DMS153 (cell line): ENCODE data around the gene ALOX15.
"Not testable (repeated sequence)": the region's sequence is repeated elsewhere in the genome, so short reads cannot be mapped to it uniquely, and the experiment has no call there.

ENCODE experiments used
- DNase-seq: peaks from one replicate; lab custom pipeline; 2025; lab: John Stamatoyannopoulos, UW

ALOX15 gene

GRCh38 chr17:4648741-4649140, 7.3 kb upstream of the ALOX15 start:
- peak; percentile 88 for DNase-seq

DNA sequence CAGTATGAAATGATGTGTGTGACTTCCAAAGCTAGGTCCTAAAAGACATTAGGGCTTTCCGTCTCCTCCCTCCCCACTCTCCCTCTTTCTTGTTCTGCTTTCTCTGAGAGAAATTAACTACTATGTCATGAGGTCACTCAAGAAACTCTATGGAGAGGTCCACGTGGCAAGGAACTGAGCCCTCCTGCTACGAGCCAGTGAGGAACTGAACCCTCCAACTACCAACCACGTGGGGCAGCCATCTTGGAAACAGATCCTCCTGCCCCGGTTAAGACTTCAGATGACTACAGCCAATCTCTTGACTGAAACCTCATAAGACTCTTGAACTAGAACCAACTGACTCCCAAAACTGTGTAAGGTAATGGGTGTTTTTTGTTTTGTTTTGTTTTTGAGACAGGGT, 4.2 kb upstream of the ALOX15 start:
- DNase-seq = no peak

DNA sequence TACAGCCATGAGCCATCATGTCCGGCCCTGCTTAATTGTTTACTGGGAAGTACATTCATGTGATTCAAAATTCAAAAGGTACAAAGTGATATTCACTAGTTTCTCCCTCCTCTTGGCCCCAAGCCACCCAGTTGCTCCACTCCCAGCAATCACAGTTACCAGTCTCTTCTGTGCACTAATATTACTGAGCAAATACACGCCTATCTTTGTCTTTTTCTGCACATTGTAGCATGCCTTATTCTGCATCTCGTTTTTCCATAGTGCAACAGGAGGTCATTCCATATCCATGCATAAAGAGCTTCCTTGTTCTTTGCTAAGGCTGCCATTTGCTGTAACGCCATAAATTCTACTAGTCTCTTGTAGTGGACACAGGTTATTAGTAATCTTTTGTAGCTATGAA, 2.2 kb upstream of the ALOX15 start:
- DNase-seq = no peak

- no peak for DNase-seq
These were observed 808 bp upstream of the ALOX15 start for GRCh38 chr17:4642286-4642685.

GRCh38 chr17:4640569-4641188, 799 bp downstream of the ALOX15 start:
- not testable (repeated sequence) for DNase-seq

- not testable (repeated sequence) for DNase-seq
These were observed 2.0 kb downstream of the ALOX15 start for GRCh38 chr17:4639301-4640059.

DNA sequence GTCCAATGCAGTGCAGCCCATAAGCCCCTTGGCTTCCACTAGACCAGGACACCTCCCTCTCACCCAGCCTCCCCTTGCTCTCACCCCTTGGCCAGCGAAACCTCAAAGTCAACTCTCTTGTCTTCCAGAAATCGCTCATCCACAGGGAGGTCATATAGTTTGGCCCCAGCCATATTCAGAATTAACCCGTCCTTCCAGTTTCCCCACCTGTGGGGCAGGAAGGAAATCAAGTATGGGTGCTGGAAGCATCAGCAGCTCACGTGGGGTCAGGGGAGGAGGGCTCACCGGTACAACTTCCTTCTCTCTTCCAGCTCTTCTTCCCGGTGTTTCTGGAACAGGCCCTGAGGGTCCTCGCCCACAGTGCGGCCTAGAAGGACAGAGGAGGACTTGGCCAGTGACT, 2.7 kb downstream of the ALOX15 start:
- not testable (repeated sequence) for DNase-seq

DNA sequence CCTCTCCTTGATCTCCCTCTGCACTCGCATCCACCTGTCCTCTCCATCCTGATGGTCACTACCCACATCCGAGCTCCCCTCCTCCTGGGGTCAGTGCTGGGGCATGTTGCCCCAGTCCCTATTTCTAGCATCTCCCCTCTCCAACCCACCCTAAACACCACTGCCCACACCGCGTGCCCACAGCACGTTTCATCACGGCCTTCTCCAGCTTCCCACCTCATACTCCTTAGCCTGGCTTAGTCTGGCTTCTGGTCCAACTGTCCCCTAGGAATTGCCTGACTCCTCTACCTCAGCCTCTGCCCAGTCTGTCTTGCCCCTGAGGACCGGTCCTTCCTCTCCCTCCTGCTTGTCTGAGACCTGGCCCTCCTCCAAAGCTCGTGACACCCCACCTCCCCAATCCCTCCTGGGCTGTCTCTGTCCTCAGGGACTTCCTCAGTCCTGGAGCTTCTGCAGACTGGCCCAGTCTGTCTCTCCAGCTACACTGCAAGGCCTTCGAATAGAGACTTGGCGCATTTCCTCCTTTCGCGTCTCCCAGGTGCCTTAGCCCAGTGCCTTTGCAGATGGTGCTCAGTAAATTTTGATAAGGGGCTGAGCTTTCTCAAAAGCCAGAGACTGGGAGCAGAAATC, 4.9 kb downstream of the ALOX15 start:
- DNase-seq = no peak

DNA sequence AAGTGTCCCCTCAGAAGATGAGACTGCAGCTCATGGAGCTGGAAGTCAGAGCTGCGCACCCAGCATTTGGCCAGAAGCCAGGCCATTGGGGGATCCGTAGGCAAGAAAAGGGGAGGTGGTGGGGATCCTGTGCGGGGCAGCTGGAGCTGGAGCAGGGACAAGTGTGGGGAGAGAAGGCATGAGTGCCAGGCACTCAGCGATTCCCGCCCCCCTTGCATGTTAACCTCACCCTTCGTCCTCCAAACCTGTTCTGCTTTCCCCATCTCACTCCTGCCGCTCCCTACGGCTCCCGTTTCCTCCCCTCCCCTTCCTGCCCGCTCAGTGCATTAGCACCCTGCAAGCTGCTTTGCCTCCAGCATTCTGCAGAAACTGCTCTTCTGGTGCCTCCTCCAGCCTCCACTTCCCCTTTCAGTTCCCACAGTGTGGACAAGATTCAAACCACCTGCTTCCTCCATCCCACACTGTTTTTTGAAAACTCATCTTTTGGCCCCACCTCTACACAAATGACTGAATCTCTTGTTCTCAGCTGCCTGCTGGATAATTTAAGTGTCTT, 5.6 kb downstream of the ALOX15 start:
- DNase-seq = no peak

DNA sequence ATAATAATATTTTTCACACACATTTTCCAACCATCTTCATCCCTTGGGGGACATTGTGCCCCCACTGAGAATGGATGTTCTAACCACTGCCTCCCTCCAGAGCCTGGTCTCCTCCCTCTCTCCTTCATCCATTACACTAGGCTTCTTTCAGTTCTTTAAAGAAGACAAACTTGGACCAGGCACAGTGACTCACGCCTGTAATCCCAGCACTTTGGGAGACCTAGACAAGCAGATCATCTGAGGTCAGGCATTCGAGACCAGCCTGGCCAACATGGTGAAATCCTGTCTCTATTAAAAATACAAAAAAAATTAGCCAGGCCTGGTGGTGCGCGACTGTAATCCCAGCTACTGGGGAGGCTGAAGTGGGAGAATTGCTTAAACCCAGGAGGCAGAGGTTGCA, 6.5 kb downstream of the ALOX15 start:
- no peak for DNase-seq

DNA sequence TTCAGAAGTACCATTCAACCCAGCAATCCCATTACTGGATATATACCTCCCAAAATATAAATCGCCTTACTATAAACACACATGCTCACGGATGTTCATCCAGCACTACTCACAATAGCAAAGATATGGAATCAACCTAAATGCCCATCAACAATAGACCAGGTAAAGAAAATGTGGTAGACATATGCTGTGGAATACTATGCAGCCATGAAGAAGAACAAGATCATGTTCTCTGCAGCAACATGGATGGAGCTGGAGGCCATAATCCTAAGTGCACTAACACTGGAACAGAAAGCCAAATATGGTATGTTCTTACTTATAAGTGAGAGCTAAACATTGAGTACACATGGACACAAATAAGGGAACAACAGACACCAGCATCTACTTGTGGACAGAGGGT, 7.8 kb downstream of the ALOX15 start:
- DNase-seq = no peak

GRCh38 chr17:4632581-4632920, 8.9 kb downstream of the ALOX15 start:
- no peak for DNase-seq

DNA sequence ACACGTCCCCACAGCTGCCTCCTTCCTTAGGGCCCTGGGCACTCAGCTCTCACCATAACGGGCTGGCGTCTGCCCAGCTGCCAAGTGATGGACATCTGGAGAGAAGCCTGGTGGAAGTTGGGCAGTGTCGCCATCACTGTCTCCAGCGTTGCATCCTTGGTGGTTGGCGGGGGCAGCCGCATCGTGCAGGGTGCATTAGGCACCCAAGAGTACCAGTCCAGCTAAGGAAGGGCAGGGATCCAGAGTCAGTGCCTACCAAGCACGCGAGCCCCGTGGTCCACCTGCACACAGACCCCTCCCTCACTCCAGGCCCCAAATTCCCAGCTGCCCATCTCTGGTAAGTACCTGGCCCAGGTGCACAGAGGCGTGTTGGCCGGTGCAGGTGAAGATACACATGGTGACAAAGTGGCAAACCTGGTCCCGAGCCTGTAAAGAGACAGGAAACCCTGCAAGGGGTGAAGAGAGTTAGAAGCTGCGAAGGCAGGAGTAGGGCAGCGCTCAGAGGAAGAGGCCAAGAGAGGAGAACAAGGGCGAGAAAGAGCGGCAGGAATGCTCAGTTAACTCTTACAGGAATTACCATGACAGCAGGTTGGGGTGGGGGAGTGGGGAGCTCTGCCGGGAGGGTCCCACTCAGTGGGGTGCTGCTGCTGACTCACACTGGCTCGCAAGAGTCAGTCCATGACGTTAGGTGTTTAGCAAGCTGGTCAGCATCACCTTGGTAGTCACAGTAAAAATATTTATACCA, 9.5 kb downstream of the ALOX15 start:
- DNase-seq = no peak

DNA sequence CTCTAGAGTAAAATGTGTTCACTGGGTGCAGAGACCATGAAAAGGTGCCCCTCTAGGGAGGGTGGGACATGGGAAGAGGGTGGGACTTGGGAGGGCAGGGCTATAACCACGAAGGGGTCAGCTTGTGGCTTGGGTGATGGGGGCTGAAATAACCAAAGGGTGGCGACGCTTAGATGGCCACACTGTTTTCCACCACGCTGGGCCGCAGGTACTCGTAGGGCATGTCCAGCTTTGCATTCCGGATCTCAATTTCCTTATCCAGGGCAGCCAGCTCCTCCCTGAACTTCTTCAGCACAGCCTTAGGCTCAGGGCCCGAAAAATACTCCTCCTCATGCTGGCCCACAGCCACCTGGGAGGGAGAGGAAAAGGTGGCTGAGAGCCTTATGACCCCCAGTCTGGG, 10.0 kb downstream of the ALOX15 start:
- DNase-seq = no peak

DNA sequence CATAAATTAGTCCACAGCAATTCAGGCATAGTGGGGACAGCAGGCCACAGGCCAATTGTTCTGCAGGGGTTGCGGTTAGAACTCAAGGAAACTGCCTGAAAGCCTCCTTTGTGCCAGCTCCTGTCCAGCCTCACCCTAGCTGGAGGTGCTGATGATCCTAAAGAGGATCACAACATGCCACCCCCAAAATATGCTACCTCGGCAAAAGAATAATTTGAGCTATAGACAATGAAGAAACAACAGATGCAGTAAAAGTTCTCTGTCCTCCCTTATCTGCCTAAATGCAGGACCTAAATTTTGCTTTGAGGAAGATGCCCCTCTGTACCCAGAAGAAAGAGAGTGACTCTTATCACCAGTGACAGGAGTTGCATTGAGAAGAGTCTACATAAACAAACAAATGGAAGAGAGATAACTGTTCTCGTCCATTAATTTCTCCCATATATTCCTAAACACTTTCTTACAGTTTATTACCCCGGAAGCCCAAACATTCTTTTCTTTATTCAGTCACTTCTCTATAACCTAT, 14.7 kb downstream of the ALOX15 start:
- DNase-seq = no peak

- DNase-seq = no peak
These were observed 16.3 kb downstream of the ALOX15 start for GRCh38 chr17:4625181-4625617.

DNA sequence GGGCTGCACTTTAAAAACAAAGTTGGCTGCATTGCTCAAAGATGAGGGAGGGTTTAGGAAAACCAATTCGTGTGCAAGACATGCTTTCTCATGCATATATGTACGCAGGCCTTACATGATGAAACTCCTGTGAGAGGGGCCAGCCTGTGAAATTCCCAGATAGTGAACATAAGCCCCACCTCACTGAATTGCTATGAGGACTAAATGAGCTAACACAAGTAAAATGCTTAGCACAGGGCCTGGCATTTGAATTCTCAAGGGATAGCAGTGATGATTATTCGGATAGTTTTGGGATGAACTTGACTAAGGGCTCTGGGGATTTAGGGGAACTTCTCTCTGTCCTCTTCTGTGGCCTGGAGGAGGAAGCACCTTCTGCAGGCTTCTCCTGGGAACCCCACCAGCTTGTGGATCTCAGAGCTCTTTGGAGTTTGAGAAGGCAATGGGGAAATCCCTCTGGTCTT, 17.0 kb downstream of the ALOX15 start:
- not testable (repeated sequence) for DNase-seq

DNA sequence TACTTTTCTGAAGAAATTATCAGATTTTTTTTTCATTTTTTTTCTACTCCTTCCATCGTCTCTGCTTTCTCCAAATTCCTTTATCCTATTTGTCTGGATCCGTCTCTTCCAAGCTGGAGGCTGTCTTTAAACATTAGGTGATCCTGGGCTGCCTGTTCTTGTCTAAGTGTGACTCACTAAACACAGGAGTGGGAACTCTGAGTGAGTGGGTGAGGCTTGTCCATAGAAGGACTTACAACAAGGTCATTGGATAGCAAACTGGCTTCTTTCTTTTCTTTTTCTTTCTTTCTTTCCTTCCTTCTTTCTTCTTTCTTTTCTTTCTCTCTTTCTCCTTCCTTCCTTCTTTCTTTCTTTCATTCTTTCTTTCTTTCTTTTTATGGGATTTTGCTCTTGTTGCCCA, 18.2 kb downstream of the ALOX15 start:
- no peak for DNase-seq

GRCh38 chr17:4622375-4622774, 19.1 kb downstream of the ALOX15 start:
- DNase-seq = no peak

DNA sequence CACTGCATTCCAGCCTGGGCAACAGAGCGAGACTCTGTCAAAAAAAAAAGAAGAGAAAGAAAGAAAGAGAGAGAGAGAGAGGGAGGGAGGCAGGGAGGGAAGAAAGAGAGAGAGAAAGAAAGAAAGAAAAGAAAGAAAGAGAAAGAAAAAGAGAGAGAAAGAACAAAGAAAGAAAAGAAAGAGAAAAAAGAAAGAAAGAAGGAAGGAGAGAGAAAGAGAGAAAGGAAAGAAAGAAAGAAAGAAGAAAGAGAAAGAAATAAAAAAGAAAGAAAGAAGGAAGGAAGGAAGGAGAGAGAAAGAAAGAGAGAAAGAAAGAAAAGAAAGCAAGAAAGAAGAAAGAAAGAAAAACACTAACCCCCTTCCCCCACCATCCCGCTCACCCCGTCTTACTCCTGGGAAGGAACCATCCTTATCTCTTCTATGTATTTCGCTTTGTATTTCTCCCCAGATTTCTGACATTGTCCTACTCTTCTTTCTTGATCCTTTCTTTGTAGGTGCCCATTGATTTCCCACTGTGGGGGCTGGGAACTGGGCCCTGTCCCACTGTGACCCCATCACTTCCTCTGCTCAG, 20.9 kb downstream of the ALOX15 start:
- no peak for DNase-seq

DNA sequence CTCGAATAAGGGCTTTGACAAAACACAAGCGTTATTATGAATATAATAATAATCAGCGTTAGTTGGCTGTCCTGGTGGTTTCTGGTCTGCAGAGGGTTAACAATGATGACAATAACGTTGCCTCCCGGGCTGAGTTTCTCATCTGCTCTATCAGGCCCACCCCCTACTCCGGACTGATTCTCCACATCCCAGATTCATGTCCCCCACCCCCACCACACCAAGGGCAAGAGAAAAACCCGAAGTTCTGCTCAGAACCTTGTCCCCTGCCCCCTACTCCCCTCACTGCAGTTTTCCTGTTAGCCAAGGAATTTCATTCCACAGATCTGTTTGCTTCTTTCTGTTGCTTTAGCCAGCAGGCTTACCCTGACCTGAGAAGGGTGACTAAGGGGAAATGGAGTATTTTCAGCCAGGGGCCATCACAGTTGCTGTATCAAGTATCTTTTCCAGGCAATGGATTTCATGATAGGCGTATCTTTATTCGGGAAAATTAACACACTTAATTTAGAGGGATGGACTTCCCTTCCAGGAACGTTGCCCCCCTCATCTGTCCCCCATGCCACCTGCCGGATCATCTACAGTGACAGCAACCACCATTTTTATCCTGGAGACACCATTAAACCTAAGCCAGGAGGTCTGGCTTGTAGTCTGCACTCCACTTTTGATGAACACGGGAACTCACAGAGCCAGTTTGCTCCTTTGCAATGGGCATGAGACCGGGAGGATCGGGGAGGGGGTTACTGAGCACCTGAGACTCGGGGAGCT, 23.7 kb downstream of the ALOX15 start:
- no peak for DNase-seq
